ENCODE measurements around the gene MYO10. TPM values are rescaled to one million over a fixed set of nuclear protein-coding genes. Genes with fewer than 3 reads are reported as not detected.

The MYO10 gene
- total RNA-seq, 1 donor from 2014 or later: 67.0 TPM

DNA sequence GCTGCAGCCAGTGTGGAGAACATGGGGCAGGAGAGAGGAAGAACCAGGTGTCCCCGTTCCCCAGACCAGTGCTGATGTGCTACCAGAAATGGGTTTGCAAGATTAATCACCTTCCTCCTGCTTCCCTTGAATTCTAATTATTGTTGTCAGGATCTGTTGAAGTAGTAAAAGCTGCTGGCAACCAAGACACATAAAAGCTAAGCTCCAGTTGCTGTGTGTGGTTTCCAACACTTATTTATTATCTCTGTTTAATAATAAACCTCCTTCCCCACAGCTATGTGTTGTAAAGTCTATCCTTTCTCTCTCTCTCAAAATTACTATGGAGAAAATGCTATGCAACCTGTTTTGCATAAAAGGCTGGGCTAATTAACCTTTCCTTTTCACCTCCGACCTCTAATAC, 317.0 kb downstream of the MYO10 start:
- TF ChIP-seq CTCF (IDR thresholded peaks at IDR 0.05): no peak
- intact Hi-C loops (cut with DNase I): no loop called here
- no peak overlapping the region for H3K4me3 ChIP-seq
- H3K36me3 ChIP-seq: no peaks in the 10 kb centered on the region
- H3K4me1 ChIP-seq: peaks cover 8% of the 10 kb centered on the region
- no peaks in the 10 kb centered on the region for H3K27me3 ChIP-seq
- no peak for DNase-seq
- H3K9me3 ChIP-seq: no peaks in the 10 kb centered on the region
- ATAC-seq: no peak
- H3K27ac ChIP-seq: no peak overlapping the region

DNA sequence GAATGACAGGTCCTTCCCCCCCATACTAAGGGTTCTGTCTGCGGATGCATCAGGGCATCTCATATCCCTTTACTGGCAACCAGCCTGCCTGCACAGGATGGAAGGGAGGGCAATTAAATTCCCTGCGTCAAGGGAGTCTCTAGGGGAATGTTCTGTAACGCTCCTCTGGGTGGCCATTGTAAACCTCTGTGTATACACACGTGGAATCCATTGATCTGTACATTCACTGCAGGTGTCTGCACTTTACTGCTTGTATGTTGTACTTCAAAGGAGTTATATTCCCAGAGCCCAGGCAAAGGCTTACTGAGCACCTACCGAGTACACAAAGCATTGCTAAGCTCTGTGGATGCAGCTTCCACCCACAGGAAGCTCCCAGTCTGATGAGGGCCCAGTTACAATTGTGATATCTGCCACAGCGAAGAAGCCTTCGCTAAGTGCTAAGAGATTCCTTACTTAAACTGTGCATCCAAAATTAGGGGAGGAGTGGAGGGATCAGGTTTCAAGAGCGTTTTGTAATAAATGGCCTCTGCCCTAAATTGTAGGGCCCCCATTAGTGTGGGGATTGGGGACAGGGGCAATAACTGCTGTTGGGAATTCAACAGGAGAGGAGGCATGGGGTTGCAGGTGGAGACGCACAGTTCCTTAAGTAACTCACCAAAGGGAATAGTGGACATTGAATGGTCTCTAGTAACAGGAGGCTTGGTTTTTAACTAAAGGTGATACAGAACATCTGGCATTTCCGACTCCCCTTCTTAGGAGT, 317.8 kb downstream of the MYO10 start:
- no peak overlapping the region for H3K4me3 ChIP-seq
- no peaks in the 10 kb centered on the region for H3K9me3 ChIP-seq
- intact Hi-C loops (cut with DNase I): no loop called here
- H3K27me3 ChIP-seq: no peaks in the 10 kb centered on the region
- no peak for ATAC-seq
- no peaks in the 10 kb centered on the region for H3K36me3 ChIP-seq
- H3K4me1 ChIP-seq: peaks cover 8% of the 10 kb centered on the region
- DNase-seq: no peak
- no peak for TF ChIP-seq CTCF (IDR thresholded peaks at IDR 0.05)
- no peak overlapping the region for H3K27ac ChIP-seq

DNA sequence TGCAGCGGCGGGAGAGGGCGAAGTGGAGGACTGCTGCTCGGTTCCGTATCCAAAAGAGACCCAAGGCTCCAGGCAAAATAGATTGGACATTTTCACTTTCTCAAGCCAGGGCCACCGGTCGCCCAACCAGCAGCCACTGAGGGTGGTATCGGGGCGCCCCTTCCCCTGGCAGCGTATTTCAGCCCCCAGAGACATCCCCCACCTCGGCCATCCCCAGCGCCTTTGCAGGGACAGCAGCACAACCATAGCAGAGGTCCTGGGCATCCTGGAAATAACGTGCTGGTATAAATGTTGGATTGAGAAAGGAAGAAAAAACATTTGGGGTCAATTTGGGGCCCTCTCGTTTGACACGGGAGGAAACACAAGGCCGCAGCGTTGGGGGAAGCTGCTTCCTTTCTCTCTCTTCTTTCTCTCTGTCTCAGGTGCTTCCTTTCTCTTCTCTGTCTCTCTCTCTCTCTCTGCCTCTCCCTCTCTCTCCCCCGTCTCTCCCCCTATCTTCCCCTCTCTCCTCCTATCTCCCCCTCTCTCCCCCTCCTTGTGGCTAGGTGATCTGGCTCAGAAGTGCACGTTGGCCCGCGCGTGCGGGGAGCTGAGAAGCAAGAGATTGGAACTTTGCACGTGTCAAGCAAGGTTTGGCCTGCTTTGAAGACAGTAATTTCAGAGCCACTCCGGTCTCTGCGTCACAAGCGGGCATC, 318.7 kb downstream of the MYO10 start:
- Histone ChIP-seq H3K27me3 (no peaks in the 10 kb centered on the region), H3K4me1 (peaks cover 8% of the 10 kb centered on the region), H3K36me3 (no peaks in the 10 kb centered on the region), H3K9me3 (no peaks in the 10 kb centered on the region), H3K4me3 (peak overlapping the region; percentile 69), H3K27ac (peak overlapping the region; percentile 33)
- DNase-seq (no peak), ATAC-seq (no peak)
- TF ChIP-seq CTCF (IDR thresholded peaks at IDR 0.05): no peak
- intact Hi-C loops (cut with DNase I): no loop called here

DNA sequence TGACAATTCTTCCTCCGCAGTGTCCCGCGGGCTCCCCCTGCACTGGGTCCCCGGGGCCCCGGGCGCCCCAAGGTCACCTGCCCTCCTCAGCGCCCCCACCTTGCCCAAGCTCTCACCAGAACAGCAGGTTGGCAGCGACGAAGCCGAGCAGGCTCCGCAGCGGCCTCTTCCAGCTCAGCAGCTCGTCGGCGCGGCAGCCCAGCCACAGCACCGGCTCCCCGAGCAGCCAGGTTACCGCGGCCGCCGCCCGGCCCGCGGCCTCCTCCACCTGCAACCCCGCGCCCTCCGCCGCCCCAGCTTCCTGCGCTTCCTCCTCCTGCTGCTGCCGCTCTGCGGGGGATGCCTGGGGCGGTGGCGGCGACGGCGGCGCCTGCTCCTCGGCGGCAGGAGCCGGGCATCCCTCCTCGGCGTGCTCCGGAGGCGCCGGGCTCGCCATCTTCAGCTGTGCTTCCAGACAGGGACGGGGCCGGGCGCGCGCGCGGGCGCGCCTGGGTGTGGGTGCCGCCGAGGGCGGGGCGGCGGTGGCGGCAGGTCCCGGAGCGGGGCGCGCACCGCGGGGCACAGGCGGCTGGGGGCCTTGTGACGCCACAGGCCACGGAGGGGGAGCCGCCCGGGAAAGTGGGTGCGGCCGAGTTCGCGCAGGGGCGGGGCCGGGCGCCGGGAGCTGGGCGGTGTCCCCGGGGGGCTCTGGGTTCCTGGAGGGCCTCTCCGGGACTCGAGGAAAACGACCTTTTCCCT, 319.4 kb downstream of the MYO10 start, which contains the start of gene RETREG1:
RETREG1 (minus strand) TSS at position 462 of the 738 bp plus-strand sequence; CDS start at position 436, 26 bp downstream.
- peak; percentile 94 for ATAC-seq
- DNase-seq: peak; percentile 88
- H3K4me3 ChIP-seq: peak within 1 kb of the TSS; percentile 69
- peaks cover 8% of the 10 kb centered on the region for H3K4me1 ChIP-seq
- peak within 1 kb of the TSS; percentile 33 for H3K27ac ChIP-seq
- no peaks in the 10 kb centered on the region for H3K9me3 ChIP-seq
- intact Hi-C loops (cut with DNase I): no loop called here
- H3K36me3 ChIP-seq: no peaks in the 10 kb centered on the region
- TF ChIP-seq CTCF (IDR thresholded peaks at IDR 0.05): no peak
- no peaks in the 10 kb centered on the region for H3K27me3 ChIP-seq

DNA sequence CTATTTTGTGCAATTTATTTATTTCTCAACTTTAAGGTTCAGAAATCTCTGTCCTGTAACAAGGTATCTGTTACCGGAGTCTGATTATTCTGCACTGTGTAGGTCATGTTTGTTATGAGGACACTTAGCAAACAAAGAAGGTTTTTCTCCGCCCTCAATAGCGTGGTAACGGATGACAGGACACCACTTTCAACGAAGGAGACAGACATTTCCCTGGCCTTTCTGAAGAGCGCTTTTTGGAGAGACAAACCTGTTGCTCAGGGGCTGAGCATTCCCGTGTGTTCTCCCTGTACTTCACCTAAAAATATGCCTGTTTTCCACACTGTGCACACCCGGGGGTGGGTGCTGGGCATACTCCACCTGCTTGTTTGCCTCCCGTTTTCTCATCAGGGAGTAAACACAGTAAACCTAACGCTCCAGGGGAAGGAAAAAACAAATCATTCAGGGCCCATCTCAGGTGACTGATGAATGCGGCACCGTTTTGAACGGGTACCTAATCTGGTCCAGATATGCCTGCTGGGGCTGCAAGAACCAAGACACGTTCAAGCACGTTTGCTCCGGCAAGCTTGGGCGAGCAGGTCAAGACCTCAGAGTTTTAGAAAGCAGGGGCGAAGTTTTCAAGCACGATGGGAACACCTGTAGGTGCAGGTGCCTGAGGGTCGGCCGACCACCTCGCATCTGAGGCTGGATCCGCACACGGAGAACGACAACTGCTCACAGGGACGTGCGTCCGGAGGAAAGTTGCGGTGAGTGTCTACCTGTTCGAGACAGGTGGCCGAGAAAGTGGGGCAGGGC, 320.1 kb downstream of the MYO10 start:
- DNase-seq (no peak), ATAC-seq (no peak)
- peak overlapping the region; percentile 21 for H3K27ac ChIP-seq

More for the DNA sequence above, 320.1 kb downstream of the MYO10 start:
- intact Hi-C loops (cut with DNase I): no loop called here
- Histone ChIP-seq H3K4me3 (peak overlapping the region; percentile 69), H3K27me3 (no peaks in the 10 kb centered on the region), H3K4me1 (peaks cover 8% of the 10 kb centered on the region), H3K9me3 (no peaks in the 10 kb centered on the region), H3K36me3 (no peaks in the 10 kb centered on the region)
- no peak for TF ChIP-seq CTCF (IDR thresholded peaks at IDR 0.05)
